GM10248 (cell line): ENCODE results near the gene SHISA9.

Experiments
- CTCF ChIA-PET: fragments of 300-600 bp; sonication (Branson Sonifier 250); formaldehyde crosslinking; extraction: SDS; loops from one replicate; lab custom pipeline; 2021; ENCODE audit warnings: antibody characterized with exemption; lab: Yijun Ruan, JAX
- POLR2A ChIA-PET: fragments of 350-650 bp; sonication (Branson Sonifier 250); formaldehyde crosslinking; extraction: SDS; loops from one replicate; lab custom pipeline; 2020; ENCODE audit warnings: antibody characterized with exemption; lab: Yijun Ruan, JAX
- DNase-seq: peaks from one replicate; pipeline ENCODE4 v3.0.0; 2012; ENCODE audit errors: extremely low spot score
- CTCF ChIP-seq: IDR thresholded peaks from 2 replicates; pipeline ENCODE4 v1.5.1; 2012; ENCODE audit warnings: mild to moderate bottlenecking, low read depth; ENCODE audit errors: extremely low read depth, missing control alignments, control extremely low read depth

Gene SHISA9

GRCh38 chr16:13165024-13165423, 263.6 kb downstream of the SHISA9 start:
- TF ChIP-seq CTCF, result no peak
- no peak for DNase-seq
- CTCF ChIA-PET, result no interaction called here
- POLR2A ChIA-PET, result no interaction called here

- POLR2A ChIA-PET, result no interaction called here
- no peak for DNase-seq
- CTCF ChIA-PET, result interaction anchor here (0.7 to 1.7 kb wide), 5 partner anchors 9 to 38 kb away, joined by 3 to 5 read pairs (median 3); no protein-coding TSS in a partner anchor
- no peak for TF ChIP-seq CTCF
Measured at GRCh38 chr16:13168091-13168572, 266.7 kb downstream of the SHISA9 start.

GRCh38 chr16:13171313-13171712, 269.9 kb downstream of the SHISA9 start:
- TF ChIP-seq CTCF, result no peak
- CTCF ChIA-PET, result no interaction called here
- POLR2A ChIA-PET, result no interaction called here
- DNase-seq, result no peak

GRCh38 chr16:13176711-13177110, 275.3 kb downstream of the SHISA9 start:
- TF ChIP-seq CTCF, result no peak
- CTCF ChIA-PET, result interaction anchor here (1.4 kb wide), 1 partner anchor 8 kb away, joined by 4 read pairs; no protein-coding TSS in a partner anchor
- no peak for DNase-seq
- POLR2A ChIA-PET, result no interaction called here

- no peak for DNase-seq
- ChIA-PET POLR2A (no interaction called here), CTCF (no interaction called here)
- TF ChIP-seq CTCF, result no peak
Measured at GRCh38 chr16:13178318-13178717, 276.9 kb downstream of the SHISA9 start.

- DNase-seq, result no peak
- TF ChIP-seq CTCF, result no peak
- ChIA-PET POLR2A (no interaction called here), CTCF (no interaction called here)
Measured at GRCh38 chr16:13181432-13181831, 280.0 kb downstream of the SHISA9 start.

GRCh38 chr16:13186813-13187212, 285.4 kb downstream of the SHISA9 start:
- no peak for TF ChIP-seq CTCF
- DNase-seq, result no peak
- CTCF ChIA-PET, result no interaction called here
- POLR2A ChIA-PET, result no interaction called here
